Activated effector memory CD4-positive, alpha-beta T cell treated with anti-CD3 and anti-CD28 coated beads, Interleukin-2, amount 50 U/mL, for 16 hours (primary cell): ENCODE measurements around the gene PFKL.
"Not testable (repeated sequence)": the region's sequence is repeated elsewhere in the genome, so short reads cannot be mapped to it uniquely, and the experiment has no call there.

Experiments used
- DNase-seq: peaks from one replicate; pipeline ENCODE4 v3.0.0-alpha.2; 2020

The PFKL gene

DNA sequence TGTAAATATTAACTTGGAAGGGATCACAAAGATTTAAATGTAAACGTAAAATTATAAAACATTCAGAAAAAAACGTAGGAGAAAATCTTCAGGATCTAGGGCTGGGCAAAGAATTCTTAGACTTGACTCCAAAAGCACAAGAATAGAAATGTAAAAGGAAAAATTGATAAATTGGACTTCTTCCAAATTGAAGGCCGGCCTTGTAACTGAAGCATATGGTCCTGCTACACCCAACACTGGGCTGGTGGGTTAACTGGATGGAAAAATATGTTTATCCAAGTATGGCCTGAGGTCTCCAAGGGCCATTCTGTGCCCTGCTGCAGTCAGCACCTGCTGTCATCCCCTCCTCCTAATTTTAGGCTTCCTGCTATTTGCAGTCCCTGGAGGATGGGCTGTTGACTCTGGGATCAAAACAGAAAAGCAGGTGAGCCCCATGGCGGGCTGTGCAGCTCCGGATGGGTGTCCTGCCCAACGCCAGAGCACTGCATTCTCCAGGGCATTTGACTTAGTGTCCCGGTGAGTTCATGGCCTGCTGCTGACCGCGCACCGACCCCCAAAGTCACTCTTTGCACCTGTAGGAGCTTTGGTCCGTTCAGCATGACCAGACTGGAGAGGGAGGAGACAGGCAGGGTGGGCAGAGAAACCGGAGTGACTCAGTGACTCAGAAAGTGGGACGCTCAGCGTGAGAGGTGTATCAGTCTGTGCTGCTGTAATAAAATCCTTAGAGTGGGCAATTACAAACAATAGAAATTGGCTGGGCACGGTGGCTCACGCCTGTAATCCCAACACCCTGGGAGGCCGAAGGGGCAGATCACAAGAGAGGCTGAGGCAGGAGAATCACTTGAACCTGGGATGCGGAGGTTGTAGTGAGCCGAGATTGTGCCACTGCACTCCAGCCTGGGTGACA, 20.2 kb upstream of the PFKL start:
- DNase-seq = no peak

DNA sequence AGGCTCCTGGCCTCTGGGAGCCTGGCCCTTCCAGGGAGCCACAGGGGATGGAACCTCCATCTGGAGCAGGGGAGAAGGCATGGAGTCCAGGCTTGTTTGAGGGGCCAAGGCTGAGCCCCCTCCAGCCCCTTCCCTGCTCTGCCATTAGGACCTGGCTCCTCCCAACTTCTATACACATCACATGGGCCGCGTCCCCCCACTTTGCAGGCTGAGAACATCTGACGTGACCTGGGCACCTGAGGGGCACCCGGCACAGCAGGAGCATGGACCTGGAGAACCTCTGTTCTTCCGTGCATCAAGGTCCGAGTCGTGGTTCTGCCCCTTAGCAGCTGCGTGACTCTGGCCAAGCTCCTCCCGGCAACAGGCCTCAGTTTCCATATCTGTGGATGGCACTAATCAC, 18.1 kb upstream of the PFKL start:
- DNase-seq = no peak

DNA sequence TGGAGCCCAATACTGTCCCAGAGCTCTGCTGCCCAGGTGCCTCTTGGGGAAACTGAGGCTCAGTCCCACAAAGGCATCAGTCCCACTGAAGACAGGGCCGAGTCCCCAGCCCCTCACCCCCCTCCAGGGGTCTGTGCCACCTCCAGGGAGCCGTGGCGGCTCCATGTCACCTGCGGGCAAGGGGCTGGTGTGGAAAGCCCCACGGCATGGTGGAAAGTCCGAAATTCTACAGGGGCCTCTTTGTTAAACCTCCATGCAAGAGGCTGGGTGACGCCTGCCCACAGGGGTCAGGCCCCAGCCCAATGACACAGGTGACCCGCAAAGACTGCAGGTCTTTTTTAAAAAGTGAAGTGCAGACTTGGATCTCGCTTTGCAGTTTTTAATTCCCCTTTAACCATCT, 17.5 kb upstream of the PFKL start:
- DNase-seq = no peak

DNA sequence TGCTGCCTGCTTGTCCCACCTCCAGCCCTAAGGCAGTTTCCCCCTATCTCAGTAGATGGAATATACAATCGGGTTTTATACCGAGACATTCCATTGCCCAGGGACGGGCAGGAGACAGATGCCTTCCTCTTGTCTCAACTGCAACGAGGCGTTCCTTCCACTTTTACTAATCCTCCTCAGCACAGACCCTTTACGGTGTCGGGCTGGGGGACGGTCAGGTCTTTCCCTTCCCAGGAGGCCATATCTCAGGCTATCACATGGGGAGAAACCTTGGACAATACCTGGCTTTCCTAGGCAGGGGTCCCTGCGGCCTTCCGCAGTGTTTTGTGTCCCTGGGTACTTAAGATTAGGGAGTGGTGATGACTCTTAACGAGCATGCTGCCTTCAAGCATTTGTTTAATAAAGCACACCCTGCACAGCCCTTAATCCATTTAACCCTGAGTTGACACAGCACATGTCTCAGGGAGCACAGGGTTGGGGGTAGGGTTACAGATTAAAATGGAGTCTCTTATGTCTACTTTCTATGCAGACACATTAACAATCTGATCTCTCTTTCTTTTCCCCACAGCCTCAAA, 16.6 kb upstream of the PFKL start:
- not testable (repeated sequence) for DNase-seq

DNA sequence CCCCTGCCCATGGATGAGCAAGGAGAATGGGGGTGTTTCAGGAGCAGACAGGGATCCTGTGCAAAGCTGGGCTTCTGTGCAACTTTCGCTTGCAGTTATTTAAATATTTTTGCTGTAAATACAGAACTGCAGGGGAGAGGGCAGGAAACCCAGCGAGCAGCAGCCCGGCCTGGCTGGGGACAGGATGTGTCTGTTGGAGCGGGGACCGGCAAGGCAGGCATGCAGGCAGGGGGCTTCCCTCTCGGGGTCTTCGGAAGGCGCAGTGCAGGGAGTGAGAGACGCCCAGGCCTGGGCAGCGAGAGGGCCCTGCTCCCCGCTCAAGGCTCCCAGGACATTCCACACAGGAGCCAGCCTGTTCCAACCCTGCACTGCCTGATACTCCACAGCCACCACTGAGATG, 15.9 kb upstream of the PFKL start:
- no peak for DNase-seq

DNA sequence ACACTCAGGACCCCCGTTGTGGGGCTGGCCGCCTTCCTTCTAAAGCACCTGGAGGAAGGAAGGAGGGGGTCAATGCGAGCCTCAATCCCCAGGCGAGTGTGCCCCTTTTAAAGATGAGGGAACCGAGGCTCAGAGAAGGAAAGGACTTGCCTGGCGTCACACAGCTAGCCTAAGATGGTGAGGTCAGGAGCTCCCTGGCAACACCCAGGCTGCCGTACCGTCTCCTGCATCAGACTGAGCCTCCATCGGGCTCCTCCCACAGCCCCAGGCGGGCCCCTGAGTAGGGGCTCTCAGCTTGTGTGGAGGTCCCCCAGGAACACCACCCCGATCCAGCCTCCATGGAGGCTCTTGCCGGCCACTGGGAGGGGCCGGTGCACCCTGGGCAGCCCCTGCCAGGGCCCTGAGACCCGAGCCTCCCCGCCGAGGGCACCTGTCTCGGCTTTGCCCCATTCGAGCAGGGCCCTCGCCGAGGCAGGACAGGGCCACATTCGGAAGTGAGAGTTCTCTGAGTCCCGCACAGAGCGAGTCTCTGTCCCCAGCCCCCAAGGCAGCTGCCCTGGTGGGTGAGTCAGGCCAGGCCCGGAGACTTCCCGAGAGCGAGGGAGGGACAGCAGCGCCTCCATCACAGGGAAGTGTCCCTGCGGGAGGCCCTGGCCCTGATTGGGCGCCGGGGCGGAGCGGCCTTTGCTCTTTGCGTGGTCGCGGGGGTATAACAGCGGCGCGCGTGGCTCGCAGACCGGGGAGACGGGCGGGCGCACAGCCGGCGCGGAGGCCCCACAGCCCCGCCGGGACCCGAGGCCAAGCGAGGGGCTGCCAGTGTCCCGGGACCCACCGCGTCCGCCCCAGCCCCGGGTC, 14.5 kb upstream of the PFKL start, which contains the start of gene AIRE:
TSS of gene AIRE (plus strand) at position 739 of the 855 bp plus-strand sequence. CDS start 131 bp downstream, outside the sequence.
- DNase-seq = no peak

DNA sequence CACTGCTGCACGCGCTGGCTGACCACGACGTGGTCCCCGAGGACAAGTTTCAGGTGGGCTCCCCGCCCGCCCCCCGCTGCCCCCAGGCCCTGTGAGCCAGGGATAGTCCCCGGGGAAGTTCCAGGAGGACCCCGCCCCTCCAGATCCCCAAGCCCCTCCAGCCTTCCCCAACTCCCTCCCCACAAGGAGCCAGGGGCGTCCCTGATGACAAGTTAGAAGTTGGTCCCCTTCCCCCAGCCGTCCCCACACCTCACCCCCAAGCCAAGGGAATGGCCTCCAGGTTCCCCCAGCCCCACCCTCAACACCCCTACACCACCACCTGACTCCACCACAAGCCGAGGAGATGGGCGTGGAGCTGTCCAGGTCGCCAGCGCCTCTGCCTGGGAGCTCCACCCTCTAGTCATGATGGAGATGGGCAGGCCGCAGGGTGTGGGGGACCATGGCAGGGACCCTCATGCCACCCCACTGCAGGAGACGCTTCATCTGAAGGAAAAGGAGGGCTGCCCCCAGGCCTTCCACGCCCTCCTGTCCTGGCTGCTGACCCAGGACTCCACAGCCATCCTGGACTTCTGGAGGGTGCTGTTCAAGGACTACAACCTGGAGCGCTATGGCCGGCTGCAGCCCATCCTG, 13.7 kb upstream of the PFKL start:
- DNase-seq = no peak

DNA sequence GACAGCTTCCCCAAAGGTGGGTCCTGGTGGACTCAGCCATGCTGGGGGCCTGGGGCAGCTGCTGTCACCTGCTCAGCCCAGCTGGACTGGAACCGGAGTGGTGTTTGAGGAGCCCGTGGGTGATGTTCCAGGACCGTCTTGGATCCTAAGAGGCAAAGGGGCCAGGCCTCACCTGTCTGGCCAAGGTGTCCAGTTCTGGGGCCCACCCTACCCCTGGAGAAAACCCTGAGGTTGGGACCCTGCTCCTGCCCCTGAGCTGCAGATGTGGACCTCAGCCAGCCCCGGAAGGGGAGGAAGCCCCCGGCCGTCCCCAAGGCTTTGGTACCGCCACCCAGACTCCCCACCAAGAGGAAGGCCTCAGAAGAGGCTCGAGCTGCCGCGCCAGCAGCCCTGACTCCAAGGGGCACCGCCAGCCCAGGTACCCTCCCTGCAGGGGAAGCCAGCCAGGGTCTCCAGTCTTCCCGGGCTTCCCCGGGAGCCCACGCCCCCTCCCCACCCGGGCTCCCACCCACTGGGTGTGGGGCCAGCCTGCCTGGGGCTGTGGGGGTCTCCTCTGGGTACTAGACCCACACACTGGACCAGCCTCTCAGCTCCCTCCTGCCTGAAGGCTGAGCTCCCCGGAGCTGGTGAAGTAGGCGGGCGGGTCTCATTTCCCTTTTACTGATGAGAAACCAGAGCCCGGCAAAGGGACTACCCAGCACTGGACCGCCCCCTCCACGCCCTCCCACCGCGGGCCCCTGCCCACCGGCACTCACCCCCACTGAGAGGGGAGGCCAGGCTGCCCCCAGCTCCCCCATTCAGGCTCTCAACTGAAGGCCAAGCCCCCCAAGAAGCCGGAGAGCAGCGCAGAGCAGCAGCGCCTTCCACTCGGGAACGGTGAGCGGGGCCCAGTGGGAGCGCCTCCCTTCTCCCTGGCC, 12.9 kb upstream of the PFKL start:
- no peak for DNase-seq

DNA sequence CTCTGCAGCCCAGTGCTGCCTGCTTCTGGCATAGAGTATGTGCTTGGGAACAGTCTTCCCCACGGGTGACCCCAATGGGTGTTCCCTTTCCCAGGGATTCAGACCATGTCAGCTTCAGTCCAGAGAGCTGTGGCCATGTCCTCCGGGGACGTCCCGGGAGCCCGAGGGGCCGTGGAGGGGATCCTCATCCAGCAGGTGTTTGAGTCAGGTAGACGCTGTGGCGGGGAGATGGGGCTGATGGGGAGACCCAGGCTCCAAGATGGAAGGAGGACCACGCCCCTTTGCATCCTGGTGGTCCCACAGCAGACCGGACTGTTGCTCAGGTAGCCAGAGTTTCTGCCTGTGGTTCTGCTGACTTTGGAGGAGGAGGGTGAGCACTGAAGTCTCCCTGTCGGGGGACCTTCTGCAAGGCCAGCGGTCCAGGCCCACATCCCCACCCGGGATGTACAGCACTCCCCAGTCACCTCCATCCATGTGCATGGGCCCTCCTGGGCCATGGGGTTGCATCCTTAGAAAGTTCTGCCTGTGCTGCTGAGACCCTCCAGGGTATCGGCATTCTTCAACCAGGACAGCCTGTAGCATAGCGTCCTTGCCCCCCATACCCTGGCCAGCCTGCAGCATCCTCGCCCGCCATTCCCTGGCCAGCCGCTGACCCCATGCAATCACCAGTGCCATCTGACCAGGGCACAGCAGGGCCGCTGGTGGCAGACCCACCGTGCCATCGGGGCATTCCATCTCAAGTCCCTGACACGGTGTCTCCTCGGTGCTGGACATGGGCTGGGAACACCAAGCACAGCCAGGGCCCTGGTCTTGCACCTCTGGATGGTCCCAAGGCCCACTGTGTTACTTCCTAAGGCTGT, 11.4 kb upstream of the PFKL start:
- DNase-seq = no peak

DNA sequence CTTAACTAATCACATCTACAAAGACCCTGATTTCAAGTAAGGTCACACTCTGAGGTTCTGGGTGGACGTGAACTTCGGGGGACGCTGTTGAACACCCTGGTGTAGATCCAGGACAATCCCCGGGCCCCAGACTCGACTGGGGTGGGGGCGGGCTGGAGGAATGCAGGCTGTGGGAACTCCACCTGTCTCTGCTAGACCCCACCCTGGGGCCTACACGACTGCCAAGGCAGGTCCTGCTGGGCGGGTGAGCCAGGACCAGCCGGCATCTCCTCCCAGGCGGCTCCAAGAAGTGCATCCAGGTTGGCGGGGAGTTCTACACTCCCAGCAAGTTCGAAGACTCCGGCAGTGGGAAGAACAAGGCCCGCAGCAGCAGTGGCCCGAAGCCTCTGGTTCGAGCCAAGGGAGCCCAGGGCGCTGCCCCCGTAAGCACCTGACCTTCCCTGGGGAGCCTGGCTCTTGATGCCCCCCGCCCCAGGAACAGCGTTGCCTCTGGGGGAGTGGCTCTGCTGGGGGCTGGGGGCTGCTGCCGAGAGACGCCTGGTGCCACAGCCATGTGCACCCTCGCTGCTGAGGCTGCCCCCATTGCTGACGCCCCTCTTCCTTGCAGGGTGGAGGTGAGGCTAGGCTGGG, 10.4 kb upstream of the PFKL start:
- no peak for DNase-seq

DNA sequence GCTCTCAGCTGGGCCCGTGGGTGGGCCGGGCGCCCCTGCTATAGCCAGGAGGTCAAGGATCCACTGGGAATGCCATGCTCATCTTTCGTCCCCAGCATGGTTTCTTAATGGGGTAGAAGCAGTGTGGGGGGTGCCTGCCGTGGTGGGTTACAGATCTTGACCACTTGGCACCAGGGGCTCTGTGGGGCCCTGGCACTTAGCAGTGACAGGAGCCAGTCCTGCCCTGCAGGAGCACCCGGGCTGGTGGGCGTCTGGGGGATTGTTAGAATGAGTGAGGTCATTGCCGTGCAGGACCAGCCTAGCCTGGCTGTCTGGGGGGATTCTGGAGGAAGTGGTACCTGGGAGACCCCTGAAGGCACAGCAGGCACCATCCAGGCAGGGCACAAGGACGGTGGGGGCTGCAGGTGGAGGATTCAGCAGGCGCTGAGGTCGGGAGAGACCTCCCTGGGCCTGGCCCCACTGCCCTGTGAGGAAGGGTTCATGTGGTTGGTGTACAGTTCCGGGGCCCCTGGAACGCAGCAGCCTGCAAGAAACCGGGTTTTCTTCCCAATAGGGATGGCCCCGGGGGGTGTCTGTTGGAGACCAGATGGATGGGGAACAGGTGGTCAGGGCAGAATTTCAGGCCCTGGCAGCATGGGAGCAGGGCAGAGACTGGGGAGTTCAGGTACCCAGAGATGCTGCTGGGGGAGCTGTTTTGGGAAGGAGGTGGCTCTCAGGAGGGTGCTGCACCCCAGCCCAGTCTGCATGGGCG, 9.4 kb upstream of the PFKL start:
- DNase-seq = no peak

DNA sequence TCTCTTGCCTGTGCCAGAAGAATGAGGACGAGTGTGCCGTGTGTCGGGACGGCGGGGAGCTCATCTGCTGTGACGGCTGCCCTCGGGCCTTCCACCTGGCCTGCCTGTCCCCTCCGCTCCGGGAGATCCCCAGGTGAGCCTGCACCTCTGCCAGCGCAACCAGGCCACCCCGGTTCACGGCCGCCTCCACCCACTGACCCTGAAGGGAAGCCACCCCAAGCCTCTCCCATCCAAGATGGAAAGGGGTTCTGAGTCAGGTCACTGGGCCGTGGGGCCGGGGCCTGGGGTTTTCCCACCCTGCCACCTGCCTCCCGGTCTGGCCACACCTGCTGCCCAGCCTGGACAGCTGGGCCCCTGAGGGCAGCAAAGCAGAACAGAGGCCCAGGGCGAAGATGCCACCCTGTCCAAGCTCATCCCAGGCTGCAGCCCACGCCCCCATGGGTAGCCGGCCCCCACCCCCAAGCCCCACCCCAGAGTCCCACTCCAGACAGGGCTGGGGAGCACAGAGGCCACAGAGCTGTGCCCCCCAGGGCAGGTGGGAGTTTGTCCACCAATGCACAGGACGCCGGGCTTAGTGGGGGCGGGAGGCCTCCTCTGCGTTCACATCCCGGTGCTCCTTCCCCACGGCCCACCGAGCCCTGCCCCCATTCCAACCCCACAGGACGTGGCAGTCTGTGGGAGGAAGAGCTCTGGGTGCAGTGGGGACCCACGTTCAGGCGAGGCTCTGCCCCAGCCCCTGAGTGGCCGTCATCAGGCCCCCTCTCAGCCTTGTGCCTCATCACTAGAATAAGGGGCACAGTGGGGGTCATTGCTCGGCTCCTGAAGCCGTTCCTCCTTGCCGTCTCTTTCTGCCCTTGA, 8.5 kb upstream of the PFKL start:
- no peak for DNase-seq

DNA sequence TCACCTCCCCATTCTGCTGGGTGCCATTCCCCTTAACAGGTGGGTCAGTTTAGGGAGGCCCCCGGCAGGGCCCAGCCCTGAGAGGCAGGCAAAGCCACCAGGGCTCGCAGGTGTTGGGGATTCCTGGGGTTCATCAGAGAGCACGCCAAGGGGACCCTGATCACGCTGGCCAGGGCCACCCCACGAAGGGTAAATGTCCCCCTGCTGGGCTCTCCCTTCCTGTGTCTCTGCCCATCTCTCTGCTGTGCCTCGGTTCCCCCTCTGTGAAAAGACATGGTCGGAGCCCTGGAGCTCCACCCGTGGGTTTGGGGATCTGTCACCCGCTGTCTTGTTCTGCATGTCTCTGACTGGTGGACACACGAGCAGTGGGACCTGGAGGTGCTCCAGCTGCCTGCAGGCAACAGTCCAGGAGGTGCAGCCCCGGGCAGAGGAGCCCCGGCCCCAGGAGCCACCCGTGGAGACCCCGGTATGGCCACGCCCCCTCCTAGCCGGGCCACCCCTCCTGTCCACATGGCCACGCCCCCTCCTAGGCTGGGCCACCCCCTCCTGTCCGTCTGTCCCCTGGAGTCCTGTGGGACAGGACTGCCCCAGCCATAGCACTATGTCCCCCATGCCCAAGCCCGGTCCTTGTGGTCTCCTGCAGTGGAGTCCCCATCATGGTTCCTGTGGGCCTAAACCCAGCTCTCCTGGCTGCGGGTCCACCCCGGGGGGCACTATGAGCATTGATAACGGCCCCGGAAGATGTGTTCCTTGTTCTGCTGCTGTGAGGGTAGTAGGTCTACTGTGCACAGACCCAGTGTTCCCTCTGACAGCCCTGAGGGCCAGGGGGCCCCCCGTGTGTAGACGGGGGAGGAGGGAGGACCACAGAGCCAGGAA, 7.7 kb upstream of the PFKL start:
- no peak for DNase-seq

DNA sequence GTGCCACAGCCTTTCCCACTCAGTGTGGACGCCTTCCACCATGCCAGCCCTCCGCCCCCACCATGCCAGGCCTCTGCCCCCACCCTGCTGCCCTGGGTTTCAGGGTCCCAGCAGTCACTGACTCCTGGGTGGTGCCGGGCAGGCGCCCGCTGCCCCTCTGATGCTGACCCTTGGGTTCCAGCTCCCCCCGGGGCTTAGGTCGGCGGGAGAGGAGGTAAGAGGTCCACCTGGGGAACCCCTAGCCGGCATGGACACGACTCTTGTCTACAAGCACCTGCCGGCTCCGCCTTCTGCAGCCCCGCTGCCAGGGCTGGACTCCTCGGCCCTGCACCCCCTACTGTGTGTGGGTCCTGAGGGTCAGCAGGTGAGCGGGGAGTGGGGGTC, 7.0 kb upstream of the PFKL start:
- no peak for DNase-seq

DNA sequence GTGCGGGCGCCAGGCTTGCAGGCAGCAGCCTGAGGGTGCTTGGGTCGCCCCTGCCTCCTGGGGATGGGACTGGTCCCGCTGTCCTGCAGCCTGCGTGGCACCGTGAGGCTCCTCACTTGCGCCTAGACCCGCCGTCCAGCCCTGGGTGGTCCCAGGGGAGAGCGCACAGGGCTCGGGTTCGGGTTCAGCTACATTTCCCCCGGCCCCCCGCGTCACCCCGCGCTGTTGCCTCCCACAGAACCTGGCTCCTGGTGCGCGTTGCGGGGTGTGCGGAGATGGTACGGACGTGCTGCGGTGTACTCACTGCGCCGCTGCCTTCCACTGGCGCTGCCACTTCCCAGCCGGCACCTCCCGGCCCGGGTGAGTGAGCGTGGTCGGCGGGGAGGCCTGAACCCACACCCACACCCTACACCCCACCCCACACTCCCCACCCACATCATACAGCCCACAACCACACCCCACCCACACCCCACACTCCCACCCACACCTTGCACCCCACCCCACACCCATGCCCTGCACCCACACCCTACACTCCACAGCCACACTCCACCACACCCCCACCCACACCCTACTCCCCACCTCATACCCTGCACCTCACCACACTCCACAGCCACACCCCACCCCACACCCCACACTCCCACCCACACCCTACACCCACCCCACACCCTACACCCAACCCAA, 6.2 kb upstream of the PFKL start:
- DNase-seq = peak; percentile 74

DNA sequence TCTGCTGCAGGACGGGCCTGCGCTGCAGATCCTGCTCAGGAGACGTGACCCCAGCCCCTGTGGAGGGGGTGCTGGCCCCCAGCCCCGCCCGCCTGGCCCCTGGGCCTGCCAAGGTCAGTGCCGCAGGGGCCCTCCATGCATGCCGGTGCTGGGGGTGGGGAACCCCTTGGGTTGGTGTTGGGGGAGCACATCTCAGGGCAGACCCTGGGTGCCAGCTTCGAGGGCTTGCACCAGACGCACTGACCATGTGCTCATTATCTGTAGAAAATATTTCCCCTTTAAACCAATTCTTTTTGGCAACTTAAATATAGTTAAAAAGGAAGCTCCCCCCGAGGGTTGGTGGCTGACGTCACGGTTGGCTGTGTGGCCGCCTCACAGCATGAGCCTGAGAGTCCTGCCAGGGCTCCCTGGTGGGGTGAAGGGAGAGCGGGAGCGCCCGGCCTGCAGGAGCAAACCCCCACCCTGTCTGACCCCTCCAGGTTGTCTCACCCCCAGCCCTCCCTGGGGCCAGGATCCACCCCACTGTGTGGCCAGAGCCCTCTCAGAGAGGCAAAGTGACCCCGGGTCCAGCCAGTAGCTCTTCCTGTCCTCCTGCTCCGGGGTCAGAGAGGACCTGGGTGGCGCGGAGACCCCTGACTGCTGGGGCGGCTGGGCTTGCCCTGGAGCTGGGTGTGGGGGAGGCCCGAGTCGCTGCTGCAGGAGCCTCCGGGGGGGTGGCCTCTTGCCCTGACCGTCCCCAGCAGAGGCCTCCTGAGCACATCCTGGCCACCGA, 5.3 kb upstream of the PFKL start:
- DNase-seq = no peak
